IMR-90 (cell line): ENCODE data around the gene MAU2. TPM values are rescaled to one million over a fixed set of nuclear protein-coding genes. Genes with fewer than 3 reads are reported as not detected.

ENCODE experiments used
- ATAC-seq: fragments of 200-7000 bp; cut with Tn5 transposase; 2 replicates; pipeline ENCODE4 v1.9.1; 2020; ENCODE audit warnings: low read depth, mild to moderate bottlenecking, moderate library complexity
- Bru-seq: library from RNA; stranded (reverse); fragments of 400-500 nt; gene quantifications from one replicate; lab custom pipeline; 2021; lab: Mats Ljungman, UMichigan
- BruChase-seq, 2 experiments: library from RNA; stranded (reverse); fragments of 400-500 nt; gene quantifications; one replicate each; lab custom pipeline; 2021; lab: Mats Ljungman, UMichigan
- BruUV-seq: library from RNA; stranded (reverse); fragments of 400-500 nt; replicated peaks from 2 replicates; lab custom pipeline; 2021; lab: Mats Ljungman, UMichigan
- CTCF ChIA-PET: fragments of 300-600 bp; formaldehyde crosslinking; extraction: SDS; loops from one replicate; lab custom pipeline; 2021; ENCODE audit warnings: antibody characterized with exemption; lab: Yijun Ruan, JAX
- POLR2A ChIA-PET: fragments of 300-600 bp; sonication (Branson Sonifier 250); formaldehyde crosslinking; loops from one replicate; lab custom pipeline; 2022; ENCODE audit warnings: antibody characterized with exemption; ENCODE audit not compliant: unreplicated experiment; lab: Charles Lee
- DNase-seq: peaks from one replicate; pipeline ENCODE4 v3.0.0; 2013
- H2AFZ ChIP-seq: replicated peaks from 2 replicates; pipeline ENCODE3; 2013; ENCODE audit warnings: low read length, mild to moderate bottlenecking; ENCODE audit not compliant: poor library complexity
- H2AK5ac ChIP-seq: 2 replicates; pipeline ENCODE4 v1.6.1; 2013; ENCODE audit warnings: low read depth, low read length, inconsistent platforms
- H2AK9ac ChIP-seq: replicated peaks from 2 replicates; pipeline ENCODE3; 2013; ENCODE audit warnings: mild to moderate bottlenecking, low read depth, low read length, moderate library complexity; ENCODE audit not compliant: poor library complexity
- H2BK120ac ChIP-seq: 2 replicates; pipeline ENCODE4 v1.6.1; 2013; ENCODE audit warnings: low read depth, low read length, inconsistent platforms
- H2BK15ac ChIP-seq: 3 replicates; pipeline ENCODE4 v1.6.1; 2013; ENCODE audit warnings: low read depth, low read length, inconsistent platforms
- H2BK20ac ChIP-seq: 2 replicates; pipeline ENCODE4 v1.6.1; 2013; ENCODE audit warnings: low read depth, mild to moderate bottlenecking, inconsistent platforms, low read length, moderate library complexity
- H2BK5ac ChIP-seq: 2 replicates; pipeline ENCODE4 v1.6.1; 2013; ENCODE audit warnings: mild to moderate bottlenecking, low read depth, low read length, inconsistent platforms; ENCODE audit not compliant: poor library complexity, severe bottlenecking
- H3K14ac ChIP-seq: replicated peaks from 2 replicates; pipeline ENCODE4 v1.6.1; 2013; ENCODE audit warnings: low read depth, low read length, inconsistent platforms
- H3K18ac ChIP-seq: 2 replicates; pipeline ENCODE4 v1.6.1; 2013; ENCODE audit warnings: low read depth, low read length, control low read depth
- H3K23ac ChIP-seq: 2 replicates; pipeline ENCODE4 v1.6.1; 2013; ENCODE audit warnings: low read depth, low read length, inconsistent platforms
- H3K27ac ChIP-seq: 2 replicates; pipeline ENCODE4 v1.5.1; 2013; ENCODE audit warnings: mild to moderate bottlenecking, control low read depth, low read length; ENCODE audit not compliant: insufficient read depth
- H3K27me3 ChIP-seq: 2 replicates; pipeline ENCODE4 v1.6.1; 2013; ENCODE audit warnings: low read length; ENCODE audit not compliant: control insufficient read depth, insufficient read depth
- H3K36me3 ChIP-seq: 2 replicates; pipeline ENCODE4 v1.6.1; 2013; ENCODE audit warnings: low read length, mixed read lengths; ENCODE audit not compliant: control insufficient read depth, insufficient read depth
- H3K4ac ChIP-seq: 2 replicates; pipeline ENCODE4 v1.6.1; 2013; ENCODE audit warnings: low read depth, low read length, inconsistent platforms
- H3K4me1 ChIP-seq: 2 replicates; pipeline ENCODE4 v1.6.1; 2013; ENCODE audit warnings: low read length, mixed read lengths; ENCODE audit not compliant: control insufficient read depth, insufficient read depth
- H3K4me2 ChIP-seq: 2 replicates; pipeline ENCODE4 v1.6.1; 2013; ENCODE audit warnings: low read depth, mild to moderate bottlenecking, control low read depth, low read length, moderate library complexity
- H3K4me3 ChIP-seq: 2 replicates; pipeline ENCODE4 v1.5.1; 2013; ENCODE audit warnings: low read depth, mild to moderate bottlenecking, control low read depth, low read length, moderate library complexity; ENCODE audit not compliant: insufficient read depth
- H3K56ac ChIP-seq: 2 replicates; pipeline ENCODE4 v1.6.1; 2013; ENCODE audit warnings: low read length, inconsistent platforms; ENCODE audit not compliant: insufficient read depth; ENCODE audit errors: extremely low read depth
- H3K79me1 ChIP-seq, 2 experiments: 2 replicates each; pipeline ENCODE4 v1.6.1; 2013; ENCODE audit warnings: low read length in 2 of 2, inconsistent platforms in 1 of 2, low read depth in 1 of 2
- H3K9ac ChIP-seq: 2 replicates; pipeline ENCODE4 v1.6.1; 2013; ENCODE audit warnings: low read depth, low read length, control low read depth
- H3K9me1 ChIP-seq: 2 replicates; pipeline ENCODE4 v1.6.1; 2013; ENCODE audit warnings: low read length, inconsistent platforms; ENCODE audit not compliant: insufficient read depth
- H3K9me3 ChIP-seq: 2 replicates; pipeline ENCODE4 v1.6.1; 2013; ENCODE audit warnings: low read length; ENCODE audit not compliant: control insufficient read depth, insufficient read depth
- H4K20me1 ChIP-seq: 2 replicates; pipeline ENCODE4 v1.6.1; 2013; ENCODE audit warnings: low read length, inconsistent platforms; ENCODE audit not compliant: insufficient read depth
- H4K5ac ChIP-seq: 2 replicates; pipeline ENCODE4 v1.6.1; 2013; ENCODE audit warnings: mild to moderate bottlenecking, low read depth, low read length, control low read depth
- H4K8ac ChIP-seq, 2 experiments: 2 replicates each; pipeline ENCODE4 v1.6.1; 2013; ENCODE audit warnings: low read depth in 2 of 2, low read length in 2 of 2, control low read depth in 1 of 2, inconsistent platforms in 1 of 2
- H4K91ac ChIP-seq: 2 replicates; pipeline ENCODE4 v1.6.1; 2013; ENCODE audit warnings: low read depth, low read length, inconsistent platforms; ENCODE audit not compliant: insufficient read depth
- BHLHE40 ChIP-seq: fragments of 150-350 bp; IDR thresholded peaks from 2 replicates; pipeline ENCODE4 v1.6.1; 2016; ENCODE audit warnings: mild to moderate bottlenecking, low read depth, low read length
- FOS ChIP-seq: fragments of 150-350 bp; IDR thresholded peaks from 2 replicates; pipeline ENCODE4 v1.6.1; 2016; ENCODE audit warnings: low read depth, low read length
- MAZ ChIP-seq: IDR thresholded peaks from 2 replicates; pipeline ENCODE4 v1.6.1; 2012; ENCODE audit warnings: low read depth, mild to moderate bottlenecking, low read length, improper control_type of control experiment, moderate library complexity, borderline replicate concordance
- MXI1 ChIP-seq: IDR thresholded peaks from 2 replicates; pipeline ENCODE4 v1.6.1; 2012; ENCODE audit warnings: low read depth, mild to moderate bottlenecking, low read length, moderate library complexity, borderline replicate concordance
- RAD21 ChIP-seq: IDR thresholded peaks from 2 replicates; pipeline ENCODE4 v1.6.1; 2012; ENCODE audit warnings: low read length, improper control_type of control experiment
- SMC3 ChIP-seq: fragments of 150-350 bp; IDR thresholded peaks from 2 replicates; pipeline ENCODE4 v1.6.1; 2016; ENCODE audit warnings: low read depth, mild to moderate bottlenecking, antibody characterized with exemption, low read length, moderate library complexity
- WGBS, 2 experiments: methylation state at CpG; one replicate each; pipeline versions ENCODE4 v1.1.5 to v1.1.7; 2013; ENCODE audit warnings: missing lambda C conversion rate in 2 of 2; ENCODE audit not compliant: insufficient read length in 1 of 2; ENCODE audit errors: extremely low coverage in 2 of 2; 5-methylcytosine and 5-hydroxymethylcytosine counted together
- dilution Hi-C: fragments of 300-500 bp; cut with HindIII; formaldehyde crosslinking; loops from one replicate; pipeline ENCODE4 v1.14.3; 2018; ENCODE audit warnings: low sequenced_read_pairs; ENCODE audit not compliant: unreplicated experiment
- in situ Hi-C: fragments of 300-500 bp; cut with MboI; formaldehyde crosslinking; loops from 3 replicates; pipeline ENCODE4 v1.14.3; 2019; ENCODE audit warnings: low sequenced_read_pairs, inconsistent platforms, mixed read lengths
- intact Hi-C: fragments of 100-400 bp; cut with micrococcal nuclease; formaldehyde crosslinking; loops from 2 replicates; pipeline ENCODE4 v1.10.0; 2022
- long read RNA-seq: library from polyadenylated mRNA; unstranded; transcript quantifications from one replicate; pipeline ENCODE4 v2.0.0, GENCODE V29; 2021; ENCODE audit not compliant: unreplicated experiment
- polyA plus RNA-seq, 3 experiments: library from polyadenylated mRNA; depleted of rRNA; stranded (reverse); fragments of >200 nt; gene quantifications; 2 replicates each; pipeline ENCODE4 v1.2.3, GENCODE V29; 2012; ENCODE audit warnings: low replicate concordance in 1 of 3
- total RNA-seq: library from RNA; depleted of rRNA; stranded (reverse); fragments of >200 nt; gene quantifications from 2 replicates; pipeline ENCODE4 v1.2.3, GENCODE V29; 2012; rRNA removed
- TF ChIP-seq, protein P1 (sequence below): fragments of 150-350 bp; IDR thresholded peaks from 2 replicates; pipeline ENCODE4 v1.6.1; 2017; ENCODE audit warnings: mild to moderate bottlenecking, antibody characterized with exemption, low read length, low read depth
- TF ChIP-seq, protein P2 (sequence below): fragments of 150-350 bp; IDR thresholded peaks from 2 replicates; pipeline ENCODE4 v1.6.1; 2016; ENCODE audit warnings: low read depth, mild to moderate bottlenecking, low read length, moderate library complexity, borderline replicate concordance

MAU2 gene, protein sequence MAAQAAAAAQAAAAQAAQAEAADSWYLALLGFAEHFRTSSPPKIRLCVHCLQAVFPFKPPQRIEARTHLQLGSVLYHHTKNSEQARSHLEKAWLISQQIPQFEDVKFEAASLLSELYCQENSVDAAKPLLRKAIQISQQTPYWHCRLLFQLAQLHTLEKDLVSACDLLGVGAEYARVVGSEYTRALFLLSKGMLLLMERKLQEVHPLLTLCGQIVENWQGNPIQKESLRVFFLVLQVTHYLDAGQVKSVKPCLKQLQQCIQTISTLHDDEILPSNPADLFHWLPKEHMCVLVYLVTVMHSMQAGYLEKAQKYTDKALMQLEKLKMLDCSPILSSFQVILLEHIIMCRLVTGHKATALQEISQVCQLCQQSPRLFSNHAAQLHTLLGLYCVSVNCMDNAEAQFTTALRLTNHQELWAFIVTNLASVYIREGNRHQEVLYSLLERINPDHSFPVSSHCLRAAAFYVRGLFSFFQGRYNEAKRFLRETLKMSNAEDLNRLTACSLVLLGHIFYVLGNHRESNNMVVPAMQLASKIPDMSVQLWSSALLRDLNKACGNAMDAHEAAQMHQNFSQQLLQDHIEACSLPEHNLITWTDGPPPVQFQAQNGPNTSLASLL
- total RNA-seq: 21.7 and 24.6 TPM in 2 replicates
- polyA plus RNA-seq (2012; rRNA removed): 31.1 and 35.5 TPM in 2 replicates
- 16.9 and 22.3 TPM in 2 replicates for polyA plus RNA-seq (2012; cell fraction: cytosol; rRNA removed)
- 69.1 and 140 TPM in 2 replicates for polyA plus RNA-seq (2012; cell fraction: nucleus; rRNA removed; ENCODE audit: low replicate concordance)
- percentile 78 among the genes with signal in this experiment for Bru-seq, nascent RNA
- BruChase-seq, experiment 1, labeled RNA remaining after a 6-hour chase: percentile 92 among the genes with signal in this experiment
- BruChase-seq, experiment 2, labeled RNA remaining after a 2-hour chase: percentile 86 among the genes with signal in this experiment
- long read RNA-seq, partial matches to known transcripts: 3 of 21 reads
- long read RNA-seq, other reads (novel, unspliced or antisense): 16 of 21 reads

DNA sequence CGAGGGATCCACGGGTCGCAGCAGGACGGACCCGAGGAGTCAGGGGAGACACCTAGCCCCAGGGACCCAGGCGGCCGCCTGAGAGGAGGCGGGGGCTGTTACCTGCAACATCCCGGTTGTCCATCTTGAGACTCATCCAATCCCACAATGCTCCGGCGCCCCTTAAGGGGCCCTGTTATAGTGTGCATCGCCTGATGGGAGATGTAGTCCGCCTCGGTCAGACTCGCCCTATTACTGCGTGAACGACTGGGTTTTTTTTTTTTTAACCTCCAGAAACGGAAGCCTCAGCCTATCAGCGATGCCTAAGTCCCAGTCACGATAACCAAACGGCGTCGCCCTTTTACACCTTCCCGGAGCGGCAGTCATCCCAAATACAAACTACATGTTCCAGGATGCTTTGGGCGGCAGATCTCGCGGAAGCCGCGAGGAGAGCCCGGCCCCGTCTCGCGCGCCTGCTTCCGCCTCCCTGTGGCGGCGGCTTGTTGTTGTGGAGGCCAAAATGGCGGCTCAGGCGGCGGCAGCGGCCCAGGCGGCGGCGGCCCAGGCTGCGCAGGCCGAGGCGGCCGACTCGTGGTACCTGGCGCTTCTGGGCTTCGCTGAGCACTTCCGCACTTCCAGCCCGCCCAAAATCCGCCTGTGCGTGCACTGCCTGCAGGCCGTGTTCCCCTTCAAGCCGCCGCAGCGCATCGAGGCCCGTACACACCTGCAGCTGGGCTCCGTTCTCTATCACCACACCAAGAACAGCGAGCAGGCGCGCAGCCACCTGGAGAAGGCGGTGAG lies at the start of gene MAU2, which contains the start of gene SUGP1:
Gene MAU2, plus strand, starts transcription at position 469 of the 780 bp plus-strand sequence. Its CDS starts 31 bp downstream, at position 500.
Gene SUGP1, minus strand, starts transcription at position 149 of the 780 bp plus-strand sequence. Its CDS starts 13 bp downstream, at position 136.
- peak within 1 kb of the TSS; percentile 88 for H3K4ac ChIP-seq
- peak within 1 kb of the TSS; percentile 94 for H3K14ac ChIP-seq
- peak within 1 kb of the TSS; percentile 94 for H2AFZ ChIP-seq
- no peaks in the 10 kb centered on the region for H3K9me3 ChIP-seq
- intact Hi-C loops: loop anchor here (2.0 to 10.0 kb wide), 2 partner anchors 128 to 176 kb away; partner anchors contain the start of genes BORCS8 and RFXANK
- peaks cover 11% of the 10 kb centered on the region; the same call in 1 of the 2 replicates for H4K20me1 ChIP-seq
- ChIA-PET CTCF (no interaction called here), POLR2A (no interaction called here)
- peak within 1 kb of the TSS; percentile 94 for H3K9ac ChIP-seq
- H3K27ac ChIP-seq: peak within 1 kb of the TSS; percentile 96
- H2AK9ac ChIP-seq: peak within 1 kb of the TSS; percentile 99
- H4K5ac ChIP-seq: peak within 1 kb of the TSS; percentile 93
- H3K36me3 ChIP-seq: peaks cover 24% of the 10 kb centered on the region
- H2BK5ac ChIP-seq: peak within 1 kb of the TSS; percentile 98
- ATAC-seq (peak; percentile 95), DNase-seq (peak; percentile 90)
- BruUV-seq: no TSS peak
- H2BK120ac ChIP-seq: peak within 1 kb of the TSS; percentile 77
- peaks cover 5% of the 10 kb centered on the region for H3K4me1 ChIP-seq
- H4K91ac ChIP-seq: peak within 1 kb of the TSS; percentile 94
- peak within 1 kb of the TSS; percentile 99 for H3K4me2 ChIP-seq
- in situ Hi-C loops: no loop called here
- H3K18ac ChIP-seq: peak within 1 kb of the TSS; percentile 94
- peaks cover 5% of the 10 kb centered on the region; the same call in 1 of the 2 replicates for H3K9me1 ChIP-seq
- peak within 1 kb of the TSS; percentile 23; the same call in 1 of the 2 replicates for H2BK20ac ChIP-seq
- peak within 1 kb of the TSS; percentile 94; the same call in 1 of the 3 replicates for H2BK15ac ChIP-seq
- H3K4me3 ChIP-seq: peak within 1 kb of the TSS; percentile 78
- no peaks in the 10 kb centered on the region for H3K27me3 ChIP-seq
- H4K8ac ChIP-seq: peak within 1 kb of the TSS; percentile 85 to 100
- H3K23ac ChIP-seq: peak within 1 kb of the TSS; percentile 84
- peak within 1 kb of the TSS; percentile 93 for H3K56ac ChIP-seq
- peak within 1 kb of the TSS; percentile 91 for H2AK5ac ChIP-seq
- dilution Hi-C loops: no loop called here
- H3K79me1 ChIP-seq: peaks cover 27 to 73% of the 10 kb centered on the region in 2 experiments
- WGBS, 2 experiments: 0% methylated on average over 31 of the region's 67 CpGs; no CpG with 5 or more reads in 1 of the 2 experiments
- TF ChIP-seq MAZ (peak; percentile 8; the same call in 1 of the 2 replicates), RAD21 (no peak), SMC3 (0 out of 2 replicates have a peak, but pooled peaks have one; percentile 10), BHLHE40 (no peak), MXI1 (peak; percentile 62; the same call in 1 of the 2 replicates), FOS (no peak)
- TF ChIP-seq, protein P1, sequence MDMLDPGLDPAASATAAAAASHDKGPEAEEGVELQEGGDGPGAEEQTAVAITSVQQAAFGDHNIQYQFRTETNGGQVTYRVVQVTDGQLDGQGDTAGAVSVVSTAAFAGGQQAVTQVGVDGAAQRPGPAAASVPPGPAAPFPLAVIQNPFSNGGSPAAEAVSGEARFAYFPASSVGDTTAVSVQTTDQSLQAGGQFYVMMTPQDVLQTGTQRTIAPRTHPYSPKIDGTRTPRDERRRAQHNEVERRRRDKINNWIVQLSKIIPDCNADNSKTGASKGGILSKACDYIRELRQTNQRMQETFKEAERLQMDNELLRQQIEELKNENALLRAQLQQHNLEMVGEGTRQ: 0 out of 2 replicates have a peak, but pooled peaks have one; percentile 3
- TF ChIP-seq, protein P2, sequence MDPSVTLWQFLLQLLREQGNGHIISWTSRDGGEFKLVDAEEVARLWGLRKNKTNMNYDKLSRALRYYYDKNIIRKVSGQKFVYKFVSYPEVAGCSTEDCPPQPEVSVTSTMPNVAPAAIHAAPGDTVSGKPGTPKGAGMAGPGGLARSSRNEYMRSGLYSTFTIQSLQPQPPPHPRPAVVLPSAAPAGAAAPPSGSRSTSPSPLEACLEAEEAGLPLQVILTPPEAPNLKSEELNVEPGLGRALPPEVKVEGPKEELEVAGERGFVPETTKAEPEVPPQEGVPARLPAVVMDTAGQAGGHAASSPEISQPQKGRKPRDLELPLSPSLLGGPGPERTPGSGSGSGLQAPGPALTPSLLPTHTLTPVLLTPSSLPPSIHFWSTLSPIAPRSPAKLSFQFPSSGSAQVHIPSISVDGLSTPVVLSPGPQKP: no peak
